HCT116 (cell line): ENCODE data around the gene COL4A1. TPM values are rescaled to one million over a fixed set of nuclear protein-coding genes. Genes with fewer than 3 reads are reported as not detected.

Experiments
- ATAC-seq: fragments of 200-7000 bp; cut with Tn5 transposase; 2 replicates; pipeline ENCODE4 v1.9.1; 2020; ENCODE audit warnings: mild to moderate bottlenecking, moderate library complexity
- BruUV-seq: library from RNA; stranded (reverse); fragments of 400-500 nt; replicated peaks from 2 replicates; lab custom pipeline; 2021; lab: Mats Ljungman, UMichigan
- CTCF ChIA-PET: fragments of 300-600 bp; sonication (Branson Sonifier 250); formaldehyde crosslinking; loops from one replicate; lab custom pipeline; 2021; ENCODE audit warnings: antibody characterized with exemption; lab: Charles Lee
- POLR2A ChIA-PET: fragments of 300-600, 350-600 bp; sonication (Branson Sonifier 250); formaldehyde crosslinking; loops from one replicate; lab custom pipeline; 2021; ENCODE audit warnings: antibody characterized with exemption; lab: Charles Lee
- RAD21 ChIA-PET, 2 experiments: fragments of 300-600 bp; sonication (Branson Sonifier 250); formaldehyde crosslinking; loops; one replicate each; lab custom pipeline; 2023; ENCODE audit warnings: low total read pairs in 2 of 2; ENCODE audit not compliant: uncharacterized antibody in 2 of 2, unreplicated experiment in 2 of 2, low non-redundant PET in 1 of 2; lab: Charles Lee
- DNase-seq: peaks from one replicate; pipeline ENCODE4 v3.0.0-alpha.2; 2010; ENCODE audit warnings: low read depth, low spot score
- H2AFZ ChIP-seq: fragments of 200-600 bp; shearing (Covaris generic), sonication (generic); 2 replicates; pipeline ENCODE4 v1.6.1; 2017; ENCODE audit warnings: low read depth, mixed run types, mixed read lengths, antibody characterized with exemption, low read length; ENCODE audit not compliant: poor library complexity, severe bottlenecking
- H3K27ac ChIP-seq: 2 replicates; pipeline ENCODE4 v1.5.1; 2012; ENCODE audit warnings: low read depth, low read length
- H3K27me3 ChIP-seq: fragments of 200-600 bp; sonication (generic); 2 replicates; pipeline ENCODE4 v1.6.1; 2016; ENCODE audit warnings: mixed run types, low read length, mixed read lengths; ENCODE audit not compliant: insufficient read depth
- H3K36me3 ChIP-seq, 2 experiments: fragments of 200-500 bp in 1 of 2; fragments of 200-600 bp in 1 of 2; sonication (Bioruptor generic) in 1 of 2; sonication (generic) in 1 of 2; 2 replicates each; pipeline versions ENCODE4 v1.5.1 to v1.6.1; 2014 to 2016; ENCODE audit warnings: low read length in 2 of 2, inconsistent platforms in 1 of 2, mixed read lengths in 1 of 2, mixed run types in 1 of 2; ENCODE audit not compliant: insufficient read depth in 2 of 2, control insufficient read depth in 1 of 2
- H3K4me1 ChIP-seq, 2 experiments: fragments of 200-600 bp in 1 of 2; sonication (generic) in 1 of 2; 2 replicates each; pipeline versions ENCODE4 v1.5.1 to v1.6.1; 2012 to 2017; ENCODE audit warnings: low read length in 2 of 2, inconsistent platforms in 1 of 2, mild to moderate bottlenecking in 1 of 2, mixed read lengths in 1 of 2, mixed run types in 1 of 2, moderate library complexity in 1 of 2; ENCODE audit not compliant: insufficient read depth in 2 of 2, control insufficient read depth in 1 of 2
- H3K4me2 ChIP-seq: fragments of 200-600 bp; sonication (generic); 2 replicates; pipeline ENCODE4 v1.6.1; 2017; ENCODE audit warnings: mixed run types, low read length, mixed read lengths
- H3K4me3 ChIP-seq, 2 experiments: fragments of 200-600 bp in 1 of 2; sonication (generic) in 1 of 2; replicated peaks in 1 of 2; 2 replicates each; pipeline ENCODE4 v1.5.1; 2011 to 2016; ENCODE audit warnings: low read length in 2 of 2, control low read depth in 1 of 2, low read depth in 1 of 2, mild to moderate bottlenecking in 1 of 2, mixed read lengths in 1 of 2, mixed run types in 1 of 2
- H3K79me2 ChIP-seq: fragments of 200-600 bp; sonication (generic); 2 replicates; pipeline ENCODE4 v1.6.1; 2017; ENCODE audit warnings: mild to moderate bottlenecking, mixed run types, low read length, moderate library complexity, mixed read lengths; ENCODE audit not compliant: insufficient read depth
- H3K9ac ChIP-seq: fragments of 200-600 bp; sonication (generic); 2 replicates; pipeline ENCODE4 v1.6.1; 2016; ENCODE audit warnings: low read length, mixed read lengths
- H3K9me2 ChIP-seq: fragments of 200-600 bp; sonication (generic), shearing (Covaris generic); 2 replicates; pipeline ENCODE4 v1.6.1; 2017; ENCODE audit warnings: mixed run types, mild to moderate bottlenecking, moderate library complexity; ENCODE audit not compliant: insufficient read depth
- H3K9me3 ChIP-seq, 2 experiments: fragments of 200-500 bp in 1 of 2; fragments of 200-600 bp in 1 of 2; sonication (Bioruptor generic) in 1 of 2; sonication (generic) in 1 of 2; 2 replicates each; pipeline ENCODE4 v1.6.1; 2014 to 2017; ENCODE audit warnings: low read length in 2 of 2, mixed read lengths in 2 of 2, inconsistent platforms in 1 of 2, low read depth in 1 of 2, mild to moderate bottlenecking in 1 of 2, mixed run types in 1 of 2, moderate library complexity in 1 of 2; ENCODE audit not compliant: control insufficient read depth in 1 of 2, insufficient read depth in 1 of 2
- H4K20me1 ChIP-seq: fragments of 200-600 bp; sonication (generic), shearing (Covaris generic); 2 replicates; pipeline ENCODE4 v1.6.1; 2017; ENCODE audit warnings: mixed run types, mild to moderate bottlenecking, moderate library complexity; ENCODE audit not compliant: insufficient read depth
- ELF1 ChIP-seq: IDR thresholded peaks from 2 replicates; pipeline ENCODE4 v1.6.1; 2012; ENCODE audit warnings: low read depth, borderline replicate concordance
- EZH2phosphoT487 ChIP-seq: fragments of 200-600 bp; IDR thresholded peaks from 2 replicates; pipeline ENCODE4 v1.6.1; 2018; ENCODE audit warnings: antibody characterized with exemption, borderline replicate concordance
- JUND ChIP-seq: IDR thresholded peaks from 2 replicates; pipeline ENCODE4 v1.6.1; 2012
- POLR2A ChIP-seq: IDR thresholded peaks from 2 replicates; pipeline ENCODE4 v1.7.0; 2011; ENCODE audit warnings: borderline replicate concordance; ENCODE audit not compliant: insufficient read depth, insufficient read length; ENCODE audit errors: extremely low read depth
- POLR2AphosphoS5 ChIP-seq: IDR thresholded peaks from 2 replicates; pipeline ENCODE4 v1.6.1; 2011; ENCODE audit warnings: mild to moderate bottlenecking, low read depth, low read length, moderate library complexity
- RAD21 ChIP-seq: IDR thresholded peaks from 2 replicates; pipeline ENCODE4 v1.6.1; 2012; ENCODE audit warnings: low read depth, mild to moderate bottlenecking
- SIN3A ChIP-seq: IDR thresholded peaks from 2 replicates; pipeline ENCODE4 v1.6.1; 2012; ENCODE audit warnings: low read depth
- SRF ChIP-seq: IDR thresholded peaks from 2 replicates; pipeline ENCODE4 v1.6.1; 2012; ENCODE audit warnings: low read depth
- TCF7L2 ChIP-seq: IDR thresholded peaks from 2 replicates; pipeline ENCODE4 v1.7.0; 2011; ENCODE audit warnings: borderline replicate concordance, inconsistent platforms; ENCODE audit not compliant: insufficient read depth, insufficient read length; ENCODE audit errors: extremely low read depth
- YY1 ChIP-seq: IDR thresholded peaks from 2 replicates; pipeline ENCODE4 v1.6.1; 2011; ENCODE audit warnings: low read length, low read depth, moderate library complexity, mild to moderate bottlenecking; ENCODE audit not compliant: insufficient replicate concordance; ENCODE audit errors: extremely low read depth
- ZBTB33 ChIP-seq: IDR thresholded peaks from 2 replicates; pipeline ENCODE4 v1.6.1; 2011; ENCODE audit warnings: mild to moderate bottlenecking, low read length, moderate library complexity; ENCODE audit not compliant: insufficient replicate concordance; ENCODE audit errors: extremely low read depth
- intact Hi-C: fragments of 100-400 bp; cut with micrococcal nuclease; formaldehyde crosslinking; loops from 2 replicates; pipeline ENCODE4 v1.10.0; 2022
- total RNA-seq: library from RNA; stranded (reverse); gene quantifications from one replicate; pipeline ENCODE4 v1.2.1, GENCODE V29; 2021; ENCODE audit not compliant: unreplicated experiment

Gene COL4A1
- total RNA-seq, 1 experiment from 2014 or later = 0.57 TPM

GRCh38 chr13:110155072-110155471 is 151.9 kb downstream of the COL4A1 start (continued):
- TF ChIP-seq ZBTB33 (no peak), ELF1 (no peak), TCF7L2 (no peak), JUND (no peak)

DNA sequence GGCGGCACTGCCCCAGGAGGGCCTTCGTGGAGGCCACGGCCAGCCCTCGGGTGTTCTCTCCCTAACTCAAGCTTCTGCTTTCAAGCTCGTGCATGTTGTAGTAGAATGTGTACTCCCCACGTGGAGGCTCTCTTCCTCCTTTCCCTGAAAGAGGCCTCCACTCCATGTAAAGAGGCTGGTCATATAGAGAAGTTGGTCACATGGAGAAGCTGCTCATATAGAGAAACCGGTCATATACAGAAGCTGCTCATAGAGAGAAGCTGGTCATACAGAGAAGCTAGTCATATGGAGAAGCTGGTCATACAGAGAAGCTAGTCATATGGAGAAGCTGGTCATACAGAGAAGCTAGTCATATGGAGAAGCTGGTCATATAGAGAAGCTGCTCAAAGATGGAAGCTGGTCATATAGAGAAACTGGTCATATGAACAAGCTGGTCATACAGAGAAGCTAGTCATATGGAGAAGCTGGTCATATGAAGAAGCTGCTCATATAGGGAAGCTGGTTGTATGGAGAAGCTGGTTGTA is 152.5 kb downstream of the COL4A1 start:
- Histone ChIP-seq H3K9ac (no peak overlapping the region), H3K27ac (no peak overlapping the region), H3K4me3 (no peak overlapping the region), H3K79me2 (no peaks in the 10 kb centered on the region), H3K27me3 (no peaks in the 10 kb centered on the region), H3K9me3 (no peaks in the 10 kb centered on the region), H3K4me1 (peaks cover 0 to 10% of the 10 kb centered on the region in 2 experiments; a peak in 2 of 4 replicates), H2AFZ (no peak overlapping the region), H4K20me1 (no peaks in the 10 kb centered on the region), H3K9me2 (no peaks in the 10 kb centered on the region), H3K4me2 (no peak overlapping the region), H3K36me3 (no peaks in the 10 kb centered on the region)
- no peak for TF ChIP-seq SIN3A
- TF ChIP-seq POLR2A = no peak
- TF ChIP-seq POLR2AphosphoS5 = no peak
- no peak for TF ChIP-seq SRF
- TF ChIP-seq YY1 = no peak
- no peak for TF ChIP-seq EZH2phosphoT487
- TF ChIP-seq RAD21 = no peak
- BruUV-seq = no TSS peak
- CTCF ChIA-PET = no interaction called here
- ATAC-seq (no peak), DNase-seq (no peak)
- RAD21 ChIA-PET = no interaction called here
- POLR2A ChIA-PET = no interaction called here
- intact Hi-C loops = no loop called here
